ENCODE data around the gene ZNF488.

ZNF488 gene

DNA sequence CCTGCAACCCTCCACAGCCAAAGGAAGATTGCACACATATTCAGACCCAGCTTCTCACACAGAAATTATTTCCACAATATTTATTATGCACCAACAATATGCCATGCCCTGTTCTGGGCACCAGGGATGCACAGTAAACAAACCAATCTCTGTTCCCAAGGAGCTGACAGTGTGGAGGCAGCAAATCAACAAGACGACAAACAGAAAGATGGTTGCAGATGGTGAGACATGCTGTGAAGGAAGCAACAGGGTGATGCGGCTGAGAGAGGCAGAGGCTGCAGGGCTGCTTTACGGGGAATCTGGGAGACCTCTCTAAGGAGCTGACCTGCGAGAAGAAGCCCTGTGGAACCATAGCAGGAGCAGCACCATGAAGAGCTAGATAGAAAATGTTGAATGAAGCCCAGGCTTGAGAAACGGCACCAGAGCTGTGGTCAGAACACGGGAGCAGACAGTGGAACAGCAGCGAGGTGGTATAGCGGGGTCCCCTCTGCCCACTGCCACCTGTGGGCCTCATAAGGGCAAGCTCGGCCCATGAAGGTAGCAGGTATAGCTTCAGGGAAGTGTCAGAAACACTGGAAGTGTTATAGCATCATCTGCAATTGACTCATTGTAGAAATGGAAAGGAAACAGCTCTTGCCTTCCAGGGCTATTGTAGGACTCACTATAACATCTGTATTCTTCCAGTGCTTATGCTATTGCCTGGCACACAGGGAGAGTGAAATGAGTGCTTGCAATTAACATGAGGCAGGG lies 18.5 kb downstream of the ZNF488 start:
- no peak for DNase-seq

DNA sequence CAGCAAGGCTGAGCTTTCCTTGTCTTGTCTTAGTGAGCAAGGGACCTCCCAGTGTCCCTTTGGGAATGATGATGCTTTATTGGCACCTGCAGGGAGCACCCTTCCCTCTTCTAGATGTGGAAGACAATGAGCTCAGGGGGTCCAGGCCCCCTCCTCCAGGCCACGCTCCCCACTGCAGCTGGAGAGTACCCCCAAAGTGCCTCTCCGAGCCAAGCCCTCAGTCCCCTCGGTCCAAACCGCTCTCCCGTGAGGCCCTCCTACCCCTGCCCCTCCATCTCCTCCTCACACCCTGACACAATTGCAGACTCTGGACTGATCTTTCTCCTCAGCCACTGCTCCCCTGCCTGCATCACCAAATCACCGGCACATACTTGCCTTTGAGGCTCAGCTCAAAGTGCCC lies 19.2 kb downstream of the ZNF488 start:
- DNase-seq = no peak

DNA sequence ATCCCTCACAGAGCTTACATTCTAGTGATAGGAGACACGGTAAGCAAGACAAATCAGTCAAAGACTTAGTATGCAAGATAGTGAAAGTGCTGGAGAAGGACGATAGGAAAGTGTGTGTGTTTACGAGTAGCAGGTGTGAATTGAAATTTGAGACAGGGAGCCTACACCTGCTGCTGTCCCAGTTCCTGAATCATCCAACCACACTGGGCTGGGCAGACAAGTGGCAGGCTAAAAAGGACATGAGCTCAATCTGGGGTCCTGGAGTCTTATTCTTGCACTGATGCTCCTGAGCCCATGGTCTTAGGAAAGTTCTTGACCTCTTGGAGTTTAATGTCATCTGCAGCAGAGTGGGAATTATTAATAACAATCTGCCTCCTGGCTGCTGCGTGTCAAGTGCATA lies 19.7 kb downstream of the ZNF488 start:
- DNase-seq = no peak

DNA sequence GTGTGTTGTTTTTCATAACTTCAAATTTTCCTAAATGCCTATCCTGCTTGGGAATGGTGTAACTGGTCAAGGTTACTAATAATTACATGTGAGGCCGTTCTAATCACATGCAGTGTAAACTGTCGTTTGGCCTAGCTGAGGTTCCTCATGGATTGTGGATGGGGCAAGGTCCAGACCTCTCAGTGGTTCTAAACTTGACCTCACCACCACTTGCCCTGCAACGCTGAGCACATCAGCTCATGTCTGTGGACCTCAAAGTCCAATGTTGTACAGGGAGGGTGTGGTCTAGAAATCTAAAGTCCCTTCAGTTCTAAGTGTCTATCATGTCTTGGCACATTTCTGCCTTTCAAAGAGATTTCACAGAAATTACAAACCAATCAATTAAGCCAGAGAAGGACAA lies 20.3 kb downstream of the ZNF488 start:
- DNase-seq = no peak

DNA sequence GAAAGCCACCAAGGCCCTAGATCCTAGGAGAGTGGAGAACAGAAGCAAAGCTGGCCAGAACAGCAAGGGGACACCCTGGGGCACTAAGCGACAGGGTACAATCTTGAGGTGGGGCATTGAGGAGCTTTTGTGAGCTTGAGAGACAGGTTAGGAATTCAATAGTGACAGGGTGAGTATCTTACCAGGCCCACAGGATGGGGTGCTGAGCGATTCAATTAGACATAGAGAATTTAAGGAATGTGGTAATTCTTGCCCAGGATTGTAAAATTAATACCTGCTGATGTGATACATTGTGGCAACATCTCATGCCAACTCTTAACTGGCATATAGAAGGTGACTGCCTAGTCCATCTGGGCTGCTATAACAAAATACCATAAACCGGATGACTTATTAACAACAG lies 21.9 kb downstream of the ZNF488 start:
- DNase-seq = no peak

DNA sequence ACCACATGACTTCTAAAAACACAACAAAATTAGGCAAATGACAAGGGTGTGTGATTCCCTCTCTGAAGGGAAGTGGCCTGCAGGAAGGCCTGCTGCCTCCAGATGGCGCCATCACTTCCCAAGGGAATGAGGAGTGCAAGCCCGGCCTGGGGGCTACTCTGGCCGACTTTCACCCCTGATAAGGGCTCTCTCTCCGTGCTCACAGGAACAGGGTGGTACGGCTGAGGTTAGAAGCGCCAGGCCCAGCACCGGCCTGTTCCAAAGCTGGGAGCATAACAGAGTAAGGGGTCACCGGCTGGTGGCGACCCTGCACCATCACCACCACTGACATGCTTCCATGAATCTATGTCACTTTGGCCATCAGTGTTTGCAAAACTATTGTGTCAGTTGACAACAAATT lies 22.8 kb downstream of the ZNF488 start:
- DNase-seq = no peak

DNA sequence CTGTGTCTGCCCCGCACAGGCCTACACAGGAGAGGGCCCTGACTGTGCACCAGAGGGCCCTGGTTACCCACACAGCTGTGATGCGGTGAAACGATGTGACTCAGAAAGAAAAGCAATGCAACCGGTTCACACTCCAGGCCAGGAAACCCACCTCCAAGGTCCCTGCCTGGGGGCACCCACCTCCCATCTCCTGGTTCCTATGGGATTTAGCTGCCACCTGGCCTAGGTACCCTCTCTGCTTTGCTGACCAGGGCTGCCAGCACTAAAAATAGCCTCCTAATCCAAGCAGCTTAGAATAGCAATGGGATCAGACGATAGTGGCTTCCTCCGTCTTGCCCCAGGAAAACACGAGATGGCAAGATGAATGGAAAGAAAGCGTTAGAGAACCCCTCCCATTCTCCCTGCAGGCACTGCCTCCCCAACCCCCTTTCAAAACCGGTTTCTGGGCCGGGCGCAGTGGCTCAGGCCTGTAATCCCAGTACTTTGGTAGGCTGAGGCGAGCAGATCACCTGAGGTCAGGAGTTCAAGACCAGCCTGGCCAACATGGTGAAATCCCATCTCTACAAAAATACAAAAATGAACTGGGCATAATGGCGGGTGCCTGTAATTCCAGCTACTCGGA lies 23.6 kb downstream of the ZNF488 start:
- no peak for DNase-seq

DNA sequence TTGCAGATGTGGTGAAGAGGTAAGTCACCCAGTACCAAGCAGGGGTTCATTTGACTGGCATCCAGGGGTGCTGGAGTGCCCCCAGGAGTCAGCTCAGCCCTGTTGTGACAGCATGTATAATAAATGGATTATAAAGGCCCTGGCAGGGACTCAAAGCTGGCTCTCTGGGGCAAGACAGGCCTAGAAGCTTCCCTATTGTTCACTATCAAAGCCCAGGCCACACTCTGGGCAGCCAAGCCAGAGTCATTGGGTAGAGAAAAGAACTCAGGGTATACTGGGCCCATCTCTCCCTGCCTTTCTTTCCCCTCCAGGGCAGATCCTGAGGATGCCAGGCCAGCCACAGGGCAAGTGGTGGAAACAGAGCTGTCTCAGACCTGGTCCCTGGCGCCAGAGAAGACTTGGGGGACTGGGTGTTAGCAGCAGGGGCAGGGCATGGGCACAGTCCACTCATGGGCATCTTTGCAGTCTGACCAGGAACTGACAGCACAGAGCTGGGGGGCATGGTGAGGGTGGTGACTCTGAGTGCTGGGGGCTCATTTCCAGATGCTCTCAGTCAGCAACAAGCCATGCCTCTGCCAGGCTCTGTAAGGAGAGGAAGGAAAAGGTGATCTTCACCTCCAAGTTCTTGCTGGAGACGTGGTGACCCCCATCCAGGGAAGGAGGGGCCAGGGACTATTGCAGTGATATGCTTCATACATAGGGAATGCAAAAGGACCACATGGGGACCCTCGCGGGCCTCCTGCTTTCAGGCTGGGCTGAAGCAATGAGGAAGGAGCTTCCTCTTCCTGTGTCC lies 24.3 kb downstream of the ZNF488 start:
- no peak for DNase-seq

DNA sequence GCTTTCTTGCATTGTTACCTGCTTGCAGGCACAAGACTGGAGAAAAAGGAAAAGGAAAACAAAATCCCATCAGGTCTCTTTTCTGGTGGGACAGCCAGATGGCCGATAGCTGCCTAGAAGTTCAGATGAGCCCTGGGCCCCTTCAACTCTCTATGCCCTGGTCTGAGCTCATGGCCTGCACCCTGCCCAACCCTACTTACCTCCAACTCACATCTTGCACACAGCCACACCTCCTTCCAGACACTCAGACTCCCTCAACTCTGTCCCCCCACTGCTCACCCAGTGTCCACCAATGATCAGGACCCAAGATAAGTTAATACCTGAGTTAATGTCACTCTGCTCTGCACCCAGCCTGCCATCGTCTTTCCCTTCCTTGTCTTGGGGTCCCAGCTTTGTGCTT lies 25.0 kb downstream of the ZNF488 start:
- DNase-seq = no peak

DNA sequence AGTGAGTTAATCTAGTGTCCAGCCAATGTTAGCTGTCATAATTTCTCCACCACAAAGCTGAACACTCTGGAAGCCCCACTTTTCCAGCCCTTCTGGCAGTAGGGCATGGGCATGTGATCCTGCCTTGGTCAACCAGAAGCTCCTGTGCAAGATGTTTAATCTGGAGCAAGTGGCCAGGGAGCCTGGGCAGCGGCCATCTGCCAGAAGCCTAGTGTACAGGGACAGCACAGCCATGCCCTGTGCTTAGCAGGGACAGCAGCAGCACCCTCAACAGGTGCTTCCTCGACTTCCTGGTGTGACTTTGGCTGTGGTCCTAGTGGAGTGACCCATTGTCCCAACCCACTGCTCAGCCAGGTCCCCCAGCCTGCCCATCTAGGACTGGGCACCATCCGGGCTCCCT lies 25.6 kb downstream of the ZNF488 start:
- no peak for DNase-seq

DNA sequence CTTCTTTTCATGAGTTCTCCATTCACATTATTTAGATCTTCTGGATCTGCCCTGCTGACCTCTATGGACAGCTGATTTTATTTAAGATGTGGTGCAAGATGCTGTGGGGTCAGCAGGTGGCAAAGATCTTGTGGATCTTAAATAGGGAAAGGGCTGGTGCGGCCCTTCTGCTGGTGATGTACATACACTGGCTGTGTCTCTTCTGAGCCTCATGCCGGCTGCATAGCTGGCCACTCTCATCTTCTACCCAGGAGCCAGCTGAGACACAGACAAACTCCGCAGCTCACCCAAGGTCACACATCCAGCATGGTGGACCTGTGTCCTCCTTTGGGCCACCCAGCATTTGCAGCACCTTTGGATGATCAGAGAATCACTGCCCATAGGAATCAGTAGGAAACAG lies 26.2 kb downstream of the ZNF488 start:
- DNase-seq = no peak

DNA sequence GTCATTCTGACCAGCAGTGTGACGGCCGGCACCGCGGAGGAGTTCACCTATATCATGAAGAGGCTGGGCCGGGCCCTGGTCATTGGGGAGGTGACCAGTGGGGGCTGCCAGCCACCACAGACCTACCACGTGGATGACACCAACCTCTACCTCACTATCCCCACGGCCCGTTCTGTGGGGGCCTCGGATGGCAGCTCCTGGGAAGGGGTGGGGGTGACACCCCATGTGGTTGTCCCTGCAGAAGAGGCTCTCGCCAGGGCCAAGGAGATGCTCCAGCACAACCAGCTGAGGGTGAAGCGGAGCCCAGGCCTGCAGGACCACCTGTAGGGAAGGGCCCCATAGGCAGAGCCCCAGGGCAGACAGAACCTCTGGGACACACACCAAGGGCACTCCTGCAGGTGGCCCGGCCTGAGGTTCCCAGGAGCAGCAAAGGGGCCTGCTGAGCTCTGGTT lies 26.9 kb downstream of the ZNF488 start:
- DNase-seq = no peak

DNA sequence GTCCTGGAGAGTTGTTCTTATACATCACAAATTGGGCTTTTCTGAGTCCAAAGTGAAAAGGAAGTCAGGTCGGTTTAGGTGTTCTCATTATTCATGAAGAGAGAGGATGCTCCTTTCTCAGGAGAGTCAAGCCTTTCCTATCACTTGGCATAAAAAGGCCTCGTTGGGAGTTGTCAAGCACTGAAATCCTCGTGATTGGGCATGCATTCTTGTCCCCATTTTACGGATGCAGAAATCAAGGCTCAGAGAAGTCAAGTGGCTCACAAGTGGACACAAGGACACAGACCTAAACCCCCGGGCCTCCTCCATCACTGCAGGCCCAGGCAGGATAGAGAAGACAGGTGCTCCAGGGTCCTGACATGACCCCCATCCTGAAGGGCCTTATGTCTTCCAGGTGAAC lies 27.4 kb downstream of the ZNF488 start:
- DNase-seq = no peak

DNA sequence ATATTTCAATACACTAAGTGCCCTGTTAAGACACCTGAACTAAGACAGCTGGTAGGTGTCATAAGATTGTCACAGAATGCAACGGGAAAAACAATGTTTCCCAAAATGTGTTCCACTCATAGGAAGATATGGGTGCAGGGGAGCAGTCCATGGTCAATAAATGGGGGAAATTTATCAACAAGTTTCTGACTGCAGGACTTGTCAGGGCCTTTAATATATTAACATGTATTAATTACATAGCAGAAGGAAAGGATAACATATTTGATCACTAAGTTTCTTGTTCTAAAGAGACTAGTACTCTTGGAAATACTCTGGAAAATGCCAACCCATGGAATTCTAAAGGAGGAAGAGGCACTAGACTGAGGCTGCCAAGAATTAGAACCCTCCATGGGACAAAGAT lies 29.2 kb downstream of the ZNF488 start:
- no peak for DNase-seq

DNA sequence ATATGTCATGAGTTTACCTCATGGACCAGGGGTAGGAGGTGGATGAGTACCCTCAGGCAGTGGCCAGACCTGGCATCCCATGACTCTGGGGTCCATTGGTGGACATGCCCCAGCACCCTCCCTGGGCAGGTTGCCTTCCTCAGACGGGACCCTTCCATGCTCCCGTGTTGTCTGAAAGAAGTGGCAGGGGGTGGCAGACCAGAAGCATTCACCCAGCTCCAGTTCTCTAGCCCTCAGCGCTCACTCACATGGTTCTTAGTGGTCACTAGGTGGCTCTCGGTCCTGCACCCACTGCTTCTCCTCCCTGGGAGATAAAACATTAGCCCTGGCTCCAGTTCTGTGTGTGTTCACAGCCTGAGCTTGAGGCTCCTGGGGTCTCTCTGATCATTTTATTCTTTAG lies 29.9 kb downstream of the ZNF488 start:
- DNase-seq = no peak

DNA sequence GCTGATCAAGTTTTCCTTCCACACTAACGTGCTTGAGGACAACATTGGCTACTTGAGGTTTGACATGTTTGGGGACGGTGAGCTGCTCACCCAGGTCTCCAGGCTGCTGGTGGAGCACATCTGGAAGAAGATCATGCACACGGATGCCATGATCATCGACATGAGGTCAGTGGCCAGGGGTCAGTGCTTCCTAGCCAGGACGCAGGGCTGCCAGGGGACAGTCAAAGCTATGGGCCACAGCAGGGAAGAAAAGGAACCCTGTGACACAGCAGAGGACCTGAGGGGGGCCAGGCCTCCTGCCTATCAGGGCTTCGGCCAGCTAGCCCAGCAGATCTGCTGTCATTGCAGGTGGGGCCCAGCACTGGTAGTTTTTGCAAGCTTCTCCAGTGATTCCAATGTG lies 30.7 kb downstream of the ZNF488 start:
- DNase-seq = no peak

DNA sequence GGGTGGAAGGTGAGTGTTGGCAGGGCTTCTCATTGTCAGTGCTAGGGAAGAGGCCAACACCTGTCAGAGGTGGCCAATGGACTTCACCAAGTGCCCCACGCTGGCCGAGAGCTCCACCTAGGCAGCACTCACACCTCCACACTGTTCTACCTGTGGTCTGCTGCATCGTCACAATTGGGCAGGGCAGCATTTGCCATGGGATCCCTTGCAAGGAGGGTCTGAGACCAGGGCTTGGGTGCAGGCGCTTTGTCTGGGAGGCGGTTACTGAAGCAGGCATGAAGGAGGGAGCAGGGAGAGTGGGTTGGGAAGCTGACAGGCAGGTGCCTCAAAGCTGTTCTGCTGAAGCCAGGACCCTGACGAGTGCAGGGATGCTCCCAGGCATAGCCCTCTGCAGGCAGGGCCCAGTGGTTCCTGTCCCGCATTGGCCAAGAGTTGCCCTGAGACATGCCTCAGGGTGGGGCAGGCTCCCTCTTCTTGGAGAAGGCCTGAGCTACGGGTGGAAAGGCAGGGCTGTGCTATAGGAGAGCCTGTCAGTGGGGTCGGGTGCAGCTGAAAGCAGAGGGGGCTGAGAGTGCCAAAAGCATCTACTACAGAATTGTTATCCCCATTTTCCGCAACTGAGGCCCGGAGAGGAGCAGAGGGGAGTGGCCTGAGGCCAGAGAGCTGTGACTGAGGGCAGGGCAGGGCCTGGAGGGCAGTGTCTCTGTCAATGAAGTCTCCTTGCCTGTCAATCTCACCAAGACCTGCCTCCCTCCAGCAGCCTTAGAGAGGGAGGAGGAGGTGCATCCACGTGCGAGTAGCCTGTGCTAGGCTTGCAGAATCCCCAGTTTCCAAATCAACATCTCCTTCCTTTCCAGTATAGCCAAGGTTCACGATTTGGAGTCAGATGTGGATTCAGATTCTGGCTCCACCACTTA lies 31.9 kb downstream of the ZNF488 start:
- DNase-seq = no peak

DNA sequence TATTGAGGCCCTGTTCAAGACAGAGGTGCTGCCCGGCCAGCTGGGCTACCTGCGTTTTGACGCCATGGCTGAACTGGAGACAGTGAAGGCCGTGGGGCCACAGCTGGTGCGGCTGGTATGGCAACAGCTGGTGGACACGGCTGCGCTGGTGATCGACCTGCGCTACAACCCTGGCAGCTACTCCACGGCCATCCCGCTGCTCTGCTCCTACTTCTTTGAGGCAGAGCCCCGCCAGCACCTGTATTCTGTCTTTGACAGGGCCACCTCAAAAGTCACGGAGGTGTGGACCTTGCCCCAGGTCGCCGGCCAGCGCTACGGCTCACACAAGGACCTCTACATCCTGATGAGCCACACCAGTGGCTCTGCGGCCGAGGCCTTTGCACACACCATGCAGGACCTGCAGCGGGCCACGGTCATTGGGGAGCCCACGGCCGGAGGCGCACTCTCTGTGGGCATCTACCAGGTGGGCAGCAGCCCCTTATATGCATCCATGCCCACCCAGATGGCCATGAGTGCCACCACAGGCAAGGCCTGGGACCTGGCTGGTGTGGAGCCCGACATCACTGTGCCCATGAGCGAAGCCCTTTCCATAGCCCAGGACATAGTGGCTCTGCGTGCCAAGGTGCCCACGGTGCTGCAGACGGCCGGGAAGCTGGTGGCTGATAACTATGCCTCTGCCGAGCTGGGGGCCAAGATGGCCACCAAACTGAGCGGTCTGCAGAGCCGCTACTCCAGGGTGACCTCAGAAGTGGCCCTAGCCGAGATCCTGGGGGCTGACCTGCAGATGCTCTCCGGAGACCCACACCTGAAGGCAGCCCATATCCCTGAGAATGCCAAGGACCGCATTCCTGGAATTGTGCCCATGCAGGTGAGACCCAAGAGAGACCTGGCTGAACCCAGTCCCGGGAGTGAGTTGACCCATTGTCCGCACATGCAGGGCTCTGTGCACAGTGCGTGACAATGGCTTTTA lies 33.1 kb downstream of the ZNF488 start:
- no peak for DNase-seq

DNA sequence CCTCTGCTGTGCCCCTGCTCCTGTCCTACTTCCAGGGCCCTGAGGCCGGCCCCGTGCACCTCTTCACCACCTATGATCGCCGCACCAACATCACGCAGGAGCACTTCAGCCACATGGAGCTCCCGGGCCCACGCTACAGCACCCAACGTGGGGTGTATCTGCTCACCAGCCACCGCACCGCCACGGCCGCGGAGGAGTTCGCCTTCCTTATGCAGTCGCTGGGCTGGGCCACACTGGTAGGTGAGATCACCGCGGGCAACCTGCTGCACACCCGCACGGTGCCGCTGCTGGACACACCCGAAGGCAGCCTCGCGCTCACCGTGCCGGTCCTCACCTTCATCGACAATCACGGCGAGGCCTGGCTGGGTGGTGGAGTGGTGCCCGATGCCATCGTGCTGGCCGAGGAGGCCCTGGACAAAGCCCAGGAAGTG lies 34.1 kb downstream of the ZNF488 start:
- DNase-seq = no peak

DNA sequence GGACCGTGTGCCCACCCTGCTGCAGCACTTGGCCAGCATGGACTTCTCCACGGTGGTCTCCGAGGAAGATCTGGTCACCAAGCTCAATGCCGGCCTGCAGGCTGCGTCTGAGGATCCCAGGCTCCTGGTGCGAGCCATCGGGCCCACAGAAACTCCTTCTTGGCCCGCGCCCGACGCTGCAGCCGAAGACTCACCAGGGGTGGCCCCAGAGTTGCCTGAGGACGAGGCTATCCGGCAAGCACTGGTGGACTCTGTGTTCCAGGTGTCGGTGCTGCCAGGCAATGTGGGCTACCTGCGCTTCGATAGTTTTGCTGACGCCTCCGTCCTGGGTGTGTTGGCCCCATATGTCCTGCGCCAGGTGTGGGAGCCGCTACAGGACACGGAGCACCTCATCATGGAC lies 34.6 kb downstream of the ZNF488 start:
- no peak for DNase-seq

DNA sequence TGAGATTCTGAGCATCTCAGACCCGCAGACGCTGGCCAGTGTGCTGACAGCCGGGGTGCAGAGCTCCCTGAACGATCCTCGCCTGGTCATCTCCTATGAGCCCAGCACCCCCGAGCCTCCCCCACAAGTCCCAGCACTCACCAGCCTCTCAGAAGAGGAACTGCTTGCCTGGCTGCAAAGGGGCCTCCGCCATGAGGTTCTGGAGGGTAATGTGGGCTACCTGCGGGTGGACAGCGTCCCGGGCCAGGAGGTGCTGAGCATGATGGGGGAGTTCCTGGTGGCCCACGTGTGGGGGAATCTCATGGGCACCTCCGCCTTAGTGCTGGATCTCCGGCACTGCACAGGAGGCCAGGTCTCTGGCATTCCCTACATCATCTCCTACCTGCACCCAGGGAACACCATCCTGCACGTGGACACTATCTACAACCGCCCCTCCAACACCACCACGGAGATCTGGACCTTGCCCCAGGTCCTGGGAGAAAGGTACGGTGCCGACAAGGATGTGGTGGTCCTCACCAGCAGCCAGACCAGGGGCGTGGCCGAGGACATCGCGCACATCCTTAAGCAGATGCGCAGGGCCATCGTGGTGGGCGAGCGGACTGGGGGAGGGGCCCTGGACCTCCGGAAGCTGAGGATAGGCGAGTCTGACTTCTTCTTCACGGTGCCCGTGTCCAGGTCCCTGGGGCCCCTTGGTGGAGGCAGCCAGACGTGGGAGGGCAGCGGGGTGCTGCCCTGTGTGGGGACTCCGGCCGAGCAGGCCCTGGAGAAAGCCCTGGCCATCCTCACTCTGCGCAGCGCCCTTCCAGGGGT lies 35.2 kb downstream of the ZNF488 start:
- DNase-seq = no peak
